GM23338 (cell line): Measurements from ENCODE around the gene GP2. TPM values are rescaled to one million over a fixed set of nuclear protein-coding genes. Genes with fewer than 3 reads are reported as not detected.

Experiments
- ATAC-seq: fragments of 200-7000 bp; cut with Tn5 transposase; 3 replicates; pipeline ENCODE4 v1.9.1; 2020
- DNase-seq: peaks from one replicate; pipeline ENCODE4 v3.0.0-alpha.2; 2015; ENCODE audit warnings: low spot score
- H2AFZ ChIP-seq: fragments of 200-600 bp; sonication (generic); 2 replicates; pipeline ENCODE4 v1.8.0; 2016; ENCODE audit warnings: antibody characterized with exemption, mild to moderate bottlenecking, moderate library complexity
- H3F3A ChIP-seq: fragments of 200-600 bp; sonication (generic); replicated peaks from 2 replicates; pipeline ENCODE4 v1.8.0; 2017; ENCODE audit warnings: antibody characterized with exemption, mixed run types, low read depth
- H3K27ac ChIP-seq: fragments of 200-600 bp; sonication (generic); 2 replicates; pipeline ENCODE4 v1.6.1; 2016; ENCODE audit warnings: low read depth
- H3K27me3 ChIP-seq: fragments of 200-600 bp; sonication (generic); 2 replicates; pipeline ENCODE4 v1.8.0; 2016; ENCODE audit warnings: mild to moderate bottlenecking, mixed run types, moderate library complexity; ENCODE audit not compliant: insufficient read depth
- H3K36me3 ChIP-seq: fragments of 200-600 bp; sonication (generic); 2 replicates; pipeline ENCODE4 v1.8.0; 2016; ENCODE audit warnings: mild to moderate bottlenecking; ENCODE audit not compliant: insufficient read depth
- H3K4me1 ChIP-seq: fragments of 200-600 bp; sonication (generic); 2 replicates; pipeline ENCODE4 v1.8.0; 2016; ENCODE audit warnings: mild to moderate bottlenecking, moderate library complexity; ENCODE audit not compliant: insufficient read depth
- H3K4me2 ChIP-seq: fragments of 200-600 bp; sonication (generic); 2 replicates; pipeline ENCODE4 v1.7.1; 2017; ENCODE audit warnings: mixed run types
- H3K4me3 ChIP-seq: fragments of 200-600 bp; sonication (generic); 2 replicates; pipeline ENCODE4 v1.6.1; 2016; ENCODE audit warnings: mixed run types
- H3K79me2 ChIP-seq: fragments of 200-600 bp; sonication (generic); replicated peaks from 2 replicates; pipeline ENCODE4 v1.8.0; 2017; ENCODE audit warnings: mild to moderate bottlenecking; ENCODE audit not compliant: insufficient read depth
- H3K9me2 ChIP-seq: fragments of 200-600 bp; sonication (generic); 2 replicates; pipeline ENCODE4 v1.8.0; 2017; ENCODE audit not compliant: insufficient read depth
- H4K20me1 ChIP-seq: fragments of 200-600 bp; sonication (generic); replicated peaks from 2 replicates; pipeline ENCODE4 v1.8.0; 2017; ENCODE audit warnings: mild to moderate bottlenecking; ENCODE audit not compliant: insufficient read depth
- H3K27ac Mint-ChIP-seq: 2 replicates; pipeline ENCODE4 v1.8.0; 2020; ENCODE audit warnings: inconsistent platforms, mild to moderate bottlenecking, moderate library complexity, mixed read lengths
- H3K27me3 Mint-ChIP-seq: 3 replicates; pipeline ENCODE4 v1.8.0; 2022; ENCODE audit warnings: low read depth, mild to moderate bottlenecking, moderate library complexity, mixed read lengths, inconsistent platforms; ENCODE audit not compliant: insufficient read depth, poor library complexity
- H3K36me3 Mint-ChIP-seq: 3 replicates; pipeline ENCODE4 v1.8.0; 2021; ENCODE audit warnings: low read depth, mild to moderate bottlenecking, inconsistent platforms, moderate library complexity, mixed read lengths
- H3K4me1 Mint-ChIP-seq: 3 replicates; pipeline ENCODE4 v1.8.0; 2020; ENCODE audit warnings: mild to moderate bottlenecking, inconsistent platforms, mixed read lengths
- H3K4me3 Mint-ChIP-seq: 3 replicates; pipeline ENCODE4 v1.8.0; 2021; ENCODE audit warnings: moderate library complexity, mild to moderate bottlenecking, inconsistent platforms, mixed read lengths
- H3K9me3 Mint-ChIP-seq: 3 replicates; pipeline ENCODE4 v1.8.0; 2020; ENCODE audit warnings: moderate library complexity, mild to moderate bottlenecking, inconsistent platforms, mixed read lengths
- CREB1 ChIP-seq: fragments of 250-450 bp; sonication (Bioruptor Pico); IDR thresholded peaks from 2 replicates; pipeline ENCODE4 v1.5.0; 2020; ENCODE audit warnings: low read depth, mild to moderate bottlenecking, moderate library complexity
- EZH2phosphoT487 ChIP-seq: fragments of 200-600 bp; sonication (generic); IDR thresholded peaks from one replicate; pipeline ENCODE4 v1.8.1; 2018; ENCODE audit warnings: antibody characterized with exemption; ENCODE audit not compliant: unreplicated experiment
- STAT1 ChIP-seq: IDR thresholded peaks from one replicate; pipeline ENCODE4 v1.6.1; 2016; ENCODE audit warnings: antibody characterized with exemption; ENCODE audit not compliant: unreplicated experiment
- polyA plus RNA-seq: library from polyadenylated mRNA; unstranded; fragments of >200 nt; fragmentation: Nextera tagmentation; extraction: Ambion mirVana; gene quantifications from 2 replicates; pipeline ENCODE4 v1.2.1, GENCODE V29; 2016
- total RNA-seq: library from RNA; depleted of rRNA; stranded (reverse); fragments of >200 nt; shearing (Covaris generic); gene quantifications from 2 replicates; pipeline ENCODE4 v1.2.3, GENCODE V29; 2014
- TF ChIP-seq, protein P1 (sequence below): IDR thresholded peaks from 2 replicates; pipeline ENCODE4 v1.6.1; 2016; ENCODE audit warnings: antibody characterized with exemption
- TF ChIP-seq, protein P2 (sequence below): IDR thresholded peaks from one replicate; pipeline ENCODE4 v1.6.1; 2018; ENCODE audit warnings: antibody characterized with exemption; ENCODE audit not compliant: unreplicated experiment
- TF ChIP-seq, protein P3 (sequence below), 2 experiments: fragments of 200-600 bp in 1 of 2; sonication (generic) in 1 of 2; conservative IDR thresholded peaks; 2 replicates each; pipeline versions ENCODE4 v1.5.1 to v1.6.1; 2016 to 2017; ENCODE audit warnings: antibody characterized with exemption in 2 of 2, low read depth in 2 of 2, mild to moderate bottlenecking in 2 of 2, moderate library complexity in 1 of 2

The GP2 gene
- total and polyA plus RNA-seq, 2 experiments from 2014 or later = not detected

DNA sequence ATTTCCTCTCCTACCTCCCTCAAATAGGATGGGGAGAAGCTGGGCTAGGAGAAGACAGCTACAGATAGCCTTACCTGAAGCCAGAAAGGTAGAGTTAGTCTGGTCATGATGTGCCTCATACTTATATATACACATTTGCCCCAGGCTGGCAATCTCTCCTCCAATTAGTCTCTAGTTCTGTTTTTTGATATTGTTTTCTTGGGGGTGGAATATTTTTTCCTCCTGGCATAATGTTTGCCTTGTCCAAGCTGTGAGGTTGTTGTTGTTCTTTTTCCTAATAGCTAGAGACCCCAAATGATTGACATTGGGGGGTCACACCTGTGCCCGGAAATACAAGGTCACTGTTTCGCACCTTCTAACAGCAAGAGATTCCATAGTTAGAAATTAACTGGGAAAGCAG lies 25.3 kb upstream of the GP2 start, which contains the start of gene UMOD (continued):
- TF ChIP-seq, protein P1, sequence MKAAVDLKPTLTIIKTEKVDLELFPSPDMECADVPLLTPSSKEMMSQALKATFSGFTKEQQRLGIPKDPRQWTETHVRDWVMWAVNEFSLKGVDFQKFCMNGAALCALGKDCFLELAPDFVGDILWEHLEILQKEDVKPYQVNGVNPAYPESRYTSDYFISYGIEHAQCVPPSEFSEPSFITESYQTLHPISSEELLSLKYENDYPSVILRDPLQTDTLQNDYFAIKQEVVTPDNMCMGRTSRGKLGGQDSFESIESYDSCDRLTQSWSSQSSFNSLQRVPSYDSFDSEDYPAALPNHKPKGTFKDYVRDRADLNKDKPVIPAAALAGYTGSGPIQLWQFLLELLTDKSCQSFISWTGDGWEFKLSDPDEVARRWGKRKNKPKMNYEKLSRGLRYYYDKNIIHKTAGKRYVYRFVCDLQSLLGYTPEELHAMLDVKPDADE = no peak
- no peak for TF ChIP-seq STAT1

DNA sequence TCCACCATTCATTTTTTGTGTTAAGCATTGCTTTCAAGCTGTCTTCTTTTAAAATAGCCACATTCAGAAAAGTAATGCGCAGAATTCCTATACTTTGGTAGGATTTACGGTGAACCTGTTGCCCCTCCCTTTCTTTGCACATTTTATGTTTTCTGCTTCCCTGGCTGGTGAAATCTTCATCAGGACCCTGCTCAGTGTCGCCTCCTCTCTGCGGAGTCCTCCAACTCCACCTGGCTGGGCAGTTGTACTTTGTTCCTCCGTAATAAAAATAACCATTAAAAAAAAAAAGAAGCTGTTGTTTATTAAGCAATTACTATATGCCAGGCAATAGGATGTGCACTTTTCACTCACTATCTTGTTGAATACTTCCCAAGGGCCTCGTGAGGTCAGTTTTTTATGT lies 22.3 kb upstream of the GP2 start:
- no peaks in the 10 kb centered on the region for H3F3A ChIP-seq
- H4K20me1 ChIP-seq = no peaks in the 10 kb centered on the region
- H3K27me3 Mint-ChIP-seq = peaks cover 6% of the 10 kb centered on the region
- H3K4me1 Mint-ChIP-seq = peaks cover 10% of the 10 kb centered on the region; the same call in 2 of the 3 replicates
- H3K4me2 ChIP-seq = no peak overlapping the region
- peaks cover 12% of the 10 kb centered on the region for H3K4me1 ChIP-seq
- DNase-seq (peak; percentile 55), ATAC-seq (no peak)
- no peaks in the 10 kb centered on the region for H3K36me3 Mint-ChIP-seq
- TF ChIP-seq, protein P2, sequence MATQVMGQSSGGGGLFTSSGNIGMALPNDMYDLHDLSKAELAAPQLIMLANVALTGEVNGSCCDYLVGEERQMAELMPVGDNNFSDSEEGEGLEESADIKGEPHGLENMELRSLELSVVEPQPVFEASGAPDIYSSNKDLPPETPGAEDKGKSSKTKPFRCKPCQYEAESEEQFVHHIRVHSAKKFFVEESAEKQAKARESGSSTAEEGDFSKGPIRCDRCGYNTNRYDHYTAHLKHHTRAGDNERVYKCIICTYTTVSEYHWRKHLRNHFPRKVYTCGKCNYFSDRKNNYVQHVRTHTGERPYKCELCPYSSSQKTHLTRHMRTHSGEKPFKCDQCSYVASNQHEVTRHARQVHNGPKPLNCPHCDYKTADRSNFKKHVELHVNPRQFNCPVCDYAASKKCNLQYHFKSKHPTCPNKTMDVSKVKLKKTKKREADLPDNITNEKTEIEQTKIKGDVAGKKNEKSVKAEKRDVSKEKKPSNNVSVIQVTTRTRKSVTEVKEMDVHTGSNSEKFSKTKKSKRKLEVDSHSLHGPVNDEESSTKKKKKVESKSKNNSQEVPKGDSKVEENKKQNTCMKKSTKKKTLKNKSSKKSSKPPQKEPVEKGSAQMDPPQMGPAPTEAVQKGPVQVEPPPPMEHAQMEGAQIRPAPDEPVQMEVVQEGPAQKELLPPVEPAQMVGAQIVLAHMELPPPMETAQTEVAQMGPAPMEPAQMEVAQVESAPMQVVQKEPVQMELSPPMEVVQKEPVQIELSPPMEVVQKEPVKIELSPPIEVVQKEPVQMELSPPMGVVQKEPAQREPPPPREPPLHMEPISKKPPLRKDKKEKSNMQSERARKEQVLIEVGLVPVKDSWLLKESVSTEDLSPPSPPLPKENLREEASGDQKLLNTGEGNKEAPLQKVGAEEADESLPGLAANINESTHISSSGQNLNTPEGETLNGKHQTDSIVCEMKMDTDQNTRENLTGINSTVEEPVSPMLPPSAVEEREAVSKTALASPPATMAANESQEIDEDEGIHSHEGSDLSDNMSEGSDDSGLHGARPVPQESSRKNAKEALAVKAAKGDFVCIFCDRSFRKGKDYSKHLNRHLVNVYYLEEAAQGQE = no peak
- TF ChIP-seq, protein P3, sequence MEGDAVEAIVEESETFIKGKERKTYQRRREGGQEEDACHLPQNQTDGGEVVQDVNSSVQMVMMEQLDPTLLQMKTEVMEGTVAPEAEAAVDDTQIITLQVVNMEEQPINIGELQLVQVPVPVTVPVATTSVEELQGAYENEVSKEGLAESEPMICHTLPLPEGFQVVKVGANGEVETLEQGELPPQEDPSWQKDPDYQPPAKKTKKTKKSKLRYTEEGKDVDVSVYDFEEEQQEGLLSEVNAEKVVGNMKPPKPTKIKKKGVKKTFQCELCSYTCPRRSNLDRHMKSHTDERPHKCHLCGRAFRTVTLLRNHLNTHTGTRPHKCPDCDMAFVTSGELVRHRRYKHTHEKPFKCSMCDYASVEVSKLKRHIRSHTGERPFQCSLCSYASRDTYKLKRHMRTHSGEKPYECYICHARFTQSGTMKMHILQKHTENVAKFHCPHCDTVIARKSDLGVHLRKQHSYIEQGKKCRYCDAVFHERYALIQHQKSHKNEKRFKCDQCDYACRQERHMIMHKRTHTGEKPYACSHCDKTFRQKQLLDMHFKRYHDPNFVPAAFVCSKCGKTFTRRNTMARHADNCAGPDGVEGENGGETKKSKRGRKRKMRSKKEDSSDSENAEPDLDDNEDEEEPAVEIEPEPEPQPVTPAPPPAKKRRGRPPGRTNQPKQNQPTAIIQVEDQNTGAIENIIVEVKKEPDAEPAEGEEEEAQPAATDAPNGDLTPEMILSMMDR (conservative IDR thresholded peaks at IDR 0.05; ENCODE audit: low read depth in 2 of 2) = peak; percentile 59 to 73
- no peak overlapping the region for H3K27ac ChIP-seq
- H3K4me3 Mint-ChIP-seq = no peak overlapping the region
- H3K79me2 ChIP-seq = no peaks in the 10 kb centered on the region
- no peaks in the 10 kb centered on the region for H3K9me3 Mint-ChIP-seq
- H3K4me3 ChIP-seq = no peak overlapping the region
- no peak overlapping the region for H2AFZ ChIP-seq
- no peaks in the 10 kb centered on the region for H3K27me3 ChIP-seq
- H3K9me2 ChIP-seq = no peaks in the 10 kb centered on the region
- no peaks in the 10 kb centered on the region for H3K36me3 ChIP-seq
- no peak overlapping the region for H3K27ac Mint-ChIP-seq

DNA sequence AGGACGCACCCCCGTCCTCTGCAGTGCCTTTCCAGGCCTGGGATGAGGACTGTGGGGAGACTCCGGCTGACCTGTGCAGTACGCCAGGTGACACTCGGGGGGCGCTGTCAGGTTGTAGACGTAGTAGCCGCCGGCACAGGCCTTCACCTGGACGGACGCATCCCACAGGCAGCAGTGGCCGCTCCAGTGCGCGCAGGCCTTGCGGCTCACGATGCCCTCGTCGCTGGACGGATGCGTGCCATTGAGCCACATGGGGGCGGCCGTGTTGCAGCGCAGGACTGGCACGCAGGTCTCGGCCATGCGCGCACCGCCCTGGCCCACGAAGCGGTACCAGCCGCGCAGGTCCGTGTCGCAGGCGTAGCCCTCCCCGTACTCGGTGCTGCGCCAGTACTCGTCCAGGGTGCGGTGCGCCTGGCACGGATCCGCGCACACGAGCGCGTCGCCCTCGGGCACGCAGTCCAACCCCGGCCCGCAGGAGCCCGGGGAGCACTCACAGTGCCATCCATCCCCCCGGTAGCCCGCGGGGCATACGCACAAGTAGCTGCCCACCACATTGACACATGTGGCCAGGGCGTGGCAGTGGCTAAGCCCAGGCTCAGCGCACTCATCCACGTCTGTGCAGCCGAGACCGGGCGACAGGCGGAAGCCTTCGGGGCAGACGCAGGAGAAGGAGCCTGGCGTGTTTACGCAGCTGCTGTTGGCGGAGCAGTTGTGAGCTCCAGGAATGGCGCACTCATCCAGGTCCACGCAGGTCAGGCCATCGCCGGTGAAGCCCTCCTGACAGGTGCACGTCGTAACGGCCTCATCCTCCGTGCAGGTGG lies 21.3 kb upstream of the GP2 start:
- DNase-seq = peak; percentile 91
- Mint-ChIP-seq H3K4me3 (no peak overlapping the region), H3K4me1 (peaks cover 10% of the 10 kb centered on the region; the same call in 2 of the 3 replicates)
- no peak for TF ChIP-seq STAT1
- TF ChIP-seq, protein P3 (conservative IDR thresholded peaks at IDR 0.05; ENCODE audit: low read depth in 2 of 2) = peak; percentile 61 to 80
- TF ChIP-seq EZH2phosphoT487 = no peak
- no peak for TF ChIP-seq CREB1
- TF ChIP-seq, protein P2 = no peak

More for the DNA sequence above, 21.3 kb upstream of the GP2 start:
- peak overlapping the region; percentile 38; the same call in 1 of the 2 replicates for H3K4me2 ChIP-seq
- H3K27ac ChIP-seq = no peak overlapping the region
- no peaks in the 10 kb centered on the region for H4K20me1 ChIP-seq
- Mint-ChIP-seq H3K36me3 (no peaks in the 10 kb centered on the region), H3K9me3 (no peaks in the 10 kb centered on the region), H3K27ac (no peak overlapping the region), H3K27me3 (peaks cover 6% of the 10 kb centered on the region)
- H3K4me3 ChIP-seq = peak overlapping the region; percentile 39; the same call in 1 of the 2 replicates
- no peaks in the 10 kb centered on the region for H3K9me2 ChIP-seq
- H3K36me3 ChIP-seq = no peaks in the 10 kb centered on the region
- peak; percentile 97 for ATAC-seq
- peak overlapping the region; percentile 94 for H2AFZ ChIP-seq
- no peaks in the 10 kb centered on the region for H3K79me2 ChIP-seq
- peaks cover 12% of the 10 kb centered on the region for H3K4me1 ChIP-seq
- H3F3A ChIP-seq = no peaks in the 10 kb centered on the region
- no peaks in the 10 kb centered on the region for H3K27me3 ChIP-seq
